HG03039 (cell line): ENCODE data around the gene FTL.
A peak's percentile ranks its signal among the peaks of the same experiment; 100 is the strongest.
"Not testable (repeated sequence)": the region's sequence is repeated elsewhere in the genome, so short reads cannot be mapped to it uniquely, and the experiment has no call there.

ENCODE experiments used
- ATAC-seq: cut with Tn5 transposase; IDR thresholded peaks from one replicate; pipeline ENCODE4 v1.9.1; 2021; ENCODE audit warnings: mild to moderate bottlenecking, moderate library complexity; ENCODE audit not compliant: unreplicated experiment

Gene FTL

GRCh38 chr19:48965040-48965805, at the start of gene FTL:
TSS of gene FTL (plus strand) at chr19:48965309. CDS start at chr19:48965508, 199 bp downstream.
- ATAC-seq, result peak; percentile 49

- no peak for ATAC-seq
These were observed 49.4 kb upstream of the FTL start for GRCh38 chr19:48915757-48916156.

- no peak for ATAC-seq
These were observed 47.0 kb upstream of the FTL start for GRCh38 chr19:48918071-48918470.

GRCh38 chr19:48918801-48919247, 46.3 kb upstream of the FTL start:
- ATAC-seq, result no peak

- ATAC-seq, result not testable (repeated sequence)
These were observed 45.8 kb upstream of the FTL start for GRCh38 chr19:48919271-48919670.

- no peak for ATAC-seq
These were observed 44.2 kb upstream of the FTL start for GRCh38 chr19:48920949-48921348.

GRCh38 chr19:48921721-48922500, 43.2 kb upstream of the FTL start:
- no peak for ATAC-seq

- ATAC-seq, result no peak
These were observed 42.3 kb upstream of the FTL start for GRCh38 chr19:48922548-48923490.

GRCh38 chr19:48925240-48925843, 39.8 kb upstream of the FTL start:
- no peak for ATAC-seq

- not testable (repeated sequence) for ATAC-seq
These were observed 39.2 kb upstream of the FTL start for GRCh38 chr19:48925890-48926289.

- ATAC-seq, result no peak
These were observed 38.2 kb upstream of the FTL start for GRCh38 chr19:48926909-48927308.

GRCh38 chr19:48927692-48928091, 37.4 kb upstream of the FTL start:
- ATAC-seq, result not testable (repeated sequence)

- ATAC-seq, result no peak
These were observed 36.7 kb upstream of the FTL start for GRCh38 chr19:48928164-48929025.

GRCh38 chr19:48933382-48933932, 31.7 kb upstream of the FTL start, which contains the start of gene DHDH:
TSS of gene DHDH (plus strand) at chr19:48933699. CDS start at chr19:48933722, 23 bp downstream.
- no peak for ATAC-seq

GRCh38 chr19:48934837-48935236, 30.3 kb upstream of the FTL start:
- ATAC-seq, result no peak

- no peak for ATAC-seq
These were observed 29.2 kb upstream of the FTL start for GRCh38 chr19:48935864-48936263.

- ATAC-seq, result no peak
These were observed 26.9 kb upstream of the FTL start for GRCh38 chr19:48938256-48938655.

GRCh38 chr19:48940902-48941301, 24.2 kb upstream of the FTL start:
- ATAC-seq, result no peak

- ATAC-seq, result no peak
These were observed 22.0 kb upstream of the FTL start for GRCh38 chr19:48943081-48943480.
